Stimulated activated CD4-positive, alpha-beta T cell treated with anti-CD3 and anti-CD28 coated beads, Interleukin-1b, Interleukin-23, amount 100 ng/mL, for 24 hours (primary cell): ENCODE data around the gene NXT1.

Source experiments
- DNase-seq, 4 experiments: peaks; one replicate each; pipeline ENCODE4 v3.0.0-alpha.2; 2020; ENCODE audit warnings: low read depth in 4 of 4, low spot score in 1 of 4

Gene NXT1

GRCh38 chr20:23386304-23387117, 35.9 kb downstream of the NXT1 start:
- no peak for DNase-seq

DNA sequence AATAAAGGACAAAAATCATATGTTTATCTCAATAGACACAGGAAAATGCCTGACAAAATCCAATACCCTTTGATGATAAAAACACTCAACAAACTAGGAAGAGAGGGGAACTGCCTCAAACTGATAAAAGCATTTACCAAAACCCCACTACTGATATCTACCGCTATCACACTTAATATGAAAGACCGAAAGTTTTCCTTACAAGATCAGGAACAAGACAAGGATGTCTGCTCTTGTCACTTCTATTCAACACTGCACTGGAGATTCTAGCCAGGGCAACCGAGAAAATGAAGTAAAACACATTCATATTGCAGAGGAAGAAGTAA, 36.5 kb downstream of the NXT1 start:
- DNase-seq: no peak

- DNase-seq: no peak
Measured at GRCh38 chr20:23390091-23390774, 39.6 kb downstream of the NXT1 start.

GRCh38 chr20:23391707-23392310, 41.2 kb downstream of the NXT1 start:
- no peak for DNase-seq

GRCh38 chr20:23393996-23394775, 43.6 kb downstream of the NXT1 start:
- no peak for DNase-seq

GRCh38 chr20:23396950-23397627, 46.5 kb downstream of the NXT1 start:
- DNase-seq: no peak

GRCh38 chr20:23397961-23398360, 47.4 kb downstream of the NXT1 start:
- DNase-seq: no peak

GRCh38 chr20:23399568-23400241, 49.1 kb downstream of the NXT1 start:
- no peak for DNase-seq

DNA sequence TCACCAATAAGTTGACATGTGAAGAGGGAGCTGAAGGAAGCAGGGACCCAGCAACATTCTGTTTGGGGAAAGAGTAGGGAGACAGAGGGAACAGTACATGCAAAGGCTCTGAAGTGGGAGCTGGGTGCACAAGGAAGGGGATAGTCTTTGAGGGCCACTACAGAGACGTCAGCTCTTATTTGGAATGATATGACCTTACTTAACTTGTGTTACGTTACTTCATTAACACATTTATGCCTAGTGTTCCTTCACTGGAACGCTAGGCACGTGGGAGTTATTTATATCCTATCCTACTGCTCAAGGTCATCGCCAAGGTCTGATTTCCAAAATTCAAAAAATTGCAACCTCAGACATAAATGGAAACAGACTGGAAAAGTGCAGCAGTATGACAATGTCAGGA, 50.5 kb downstream of the NXT1 start:
- DNase-seq: no peak

GRCh38 chr20:23403751-23404150, 53.2 kb downstream of the NXT1 start:
- DNase-seq: no peak

DNA sequence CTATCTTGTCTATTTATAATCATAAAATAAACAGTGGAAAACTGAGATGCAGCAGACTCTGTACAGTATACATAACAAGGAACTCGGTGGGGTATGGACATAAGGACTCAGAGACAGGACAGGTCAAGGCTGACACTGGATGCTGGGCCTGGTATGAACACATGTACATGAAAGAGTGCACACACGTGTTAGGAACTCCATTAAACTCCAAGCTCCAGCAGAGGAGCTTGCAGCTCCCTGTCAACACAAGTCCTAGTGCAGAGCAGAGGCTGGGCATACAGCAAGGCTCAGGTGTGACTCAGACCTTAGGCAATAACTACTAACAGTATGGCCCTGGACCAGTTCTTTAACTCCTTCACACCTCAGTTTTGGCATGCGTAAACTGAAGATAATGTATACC, 53.6 kb downstream of the NXT1 start:
- no peak for DNase-seq
